Progenitor cell of endocrine pancreas (in vitro differentiated cells): ENCODE data around the gene KLF15. TPM values are rescaled to one million over a fixed set of nuclear protein-coding genes. Genes with fewer than 3 reads are reported as not detected.

Source experiments
- DNase-seq: peaks from one replicate; pipeline ENCODE4 v3.0.0; 2021; ENCODE audit warnings: low spot score; ENCODE audit not compliant: unreplicated experiment
- H3K27ac Mint-ChIP-seq: 2 replicates; pipeline ENCODE4 v1.8.0; 2021; ENCODE audit warnings: mild to moderate bottlenecking, moderate library complexity, mixed read lengths
- H3K27me3 Mint-ChIP-seq: 2 replicates; pipeline ENCODE4 v1.8.0; 2021; ENCODE audit warnings: mixed read lengths
- H3K36me3 Mint-ChIP-seq: 2 replicates; pipeline ENCODE4 v1.8.0; 2022; ENCODE audit warnings: mixed read lengths; ENCODE audit not compliant: insufficient read depth
- H3K4me1 Mint-ChIP-seq: 2 replicates; pipeline ENCODE4 v1.8.0; 2021; ENCODE audit warnings: low read depth, mixed read lengths
- H3K4me3 Mint-ChIP-seq: 2 replicates; pipeline ENCODE4 v1.8.0; 2021; ENCODE audit warnings: low read depth, mild to moderate bottlenecking, moderate library complexity, mixed read lengths
- H3K9me3 Mint-ChIP-seq: 2 replicates; pipeline ENCODE4 v1.8.0; 2021; ENCODE audit warnings: low read depth, mixed read lengths
- CTCF ChIP-seq: fragments of 200-600 bp; sonication (generic); IDR thresholded peaks from one replicate; pipeline ENCODE4 v1.5.0; 2021; ENCODE audit warnings: antibody characterized with exemption, mild to moderate bottlenecking; ENCODE audit not compliant: unreplicated experiment
- total RNA-seq: library from RNA; stranded (reverse); gene quantifications from 2 replicates; pipeline ENCODE4 v1.2.1, GENCODE V29; 2021

The KLF15 gene
- total RNA-seq, 1 donor from 2014 or later: 17.7 TPM

GRCh38 chr3:126376444-126376843 lies 19.2 kb upstream of the KLF15 start:
- Mint-ChIP-seq H3K4me1 (no peaks in the 10 kb centered on the region), H3K9me3 (no peaks in the 10 kb centered on the region), H3K27me3 (peaks cover 23% of the 10 kb centered on the region), H3K36me3 (no peaks in the 10 kb centered on the region), H3K4me3 (no peak overlapping the region), H3K27ac (no peak overlapping the region)
- no peak for DNase-seq
- TF ChIP-seq CTCF: no peak

GRCh38 chr3:126375835-126376331 lies 18.7 kb upstream of the KLF15 start:
- DNase-seq: no peak
- Mint-ChIP-seq H3K9me3 (no peaks in the 10 kb centered on the region), H3K4me3 (no peak overlapping the region), H3K36me3 (no peaks in the 10 kb centered on the region), H3K27ac (no peak overlapping the region), H3K4me1 (no peaks in the 10 kb centered on the region), H3K27me3 (peaks cover 23% of the 10 kb centered on the region)
- no peak for TF ChIP-seq CTCF

GRCh38 chr3:126373682-126374601 lies 16.7 kb upstream of the KLF15 start:
- H3K27me3 Mint-ChIP-seq: peaks cover 21% of the 10 kb centered on the region
- no peak overlapping the region for H3K27ac Mint-ChIP-seq
- H3K36me3 Mint-ChIP-seq: no peaks in the 10 kb centered on the region
- no peak for DNase-seq
- no peak overlapping the region for H3K4me3 Mint-ChIP-seq
- H3K4me1 Mint-ChIP-seq: no peaks in the 10 kb centered on the region
- no peak for TF ChIP-seq CTCF
- no peaks in the 10 kb centered on the region for H3K9me3 Mint-ChIP-seq

- no peak overlapping the region for H3K27ac Mint-ChIP-seq
- H3K4me1 Mint-ChIP-seq: no peaks in the 10 kb centered on the region
- no peaks in the 10 kb centered on the region for H3K36me3 Mint-ChIP-seq
- no peak for TF ChIP-seq CTCF
- H3K27me3 Mint-ChIP-seq: peaks cover 20% of the 10 kb centered on the region
- H3K4me3 Mint-ChIP-seq: no peak overlapping the region
- DNase-seq: no peak
- H3K9me3 Mint-ChIP-seq: no peaks in the 10 kb centered on the region
These were observed 16.0 kb upstream of the KLF15 start for GRCh38 chr3:126373146-126373613.

- H3K4me1 Mint-ChIP-seq: no peaks in the 10 kb centered on the region
- H3K4me3 Mint-ChIP-seq: no peak overlapping the region
- H3K27ac Mint-ChIP-seq: no peak overlapping the region
- no peaks in the 10 kb centered on the region for H3K9me3 Mint-ChIP-seq
- no peak for DNase-seq
- no peak for TF ChIP-seq CTCF
- H3K27me3 Mint-ChIP-seq: peaks cover 19% of the 10 kb centered on the region
- H3K36me3 Mint-ChIP-seq: no peaks in the 10 kb centered on the region
These were observed 15.4 kb upstream of the KLF15 start for GRCh38 chr3:126372413-126373145.
